Left cardiac atrium (tissue), 4 donors: ENCODE results near the gene AOPEP. TPM values are rescaled to one million over a fixed set of nuclear protein-coding genes. Genes with fewer than 3 reads are reported as not detected.

Experiments
- ATAC-seq, 2 donors: fragments of 200-7000 bp; cut with Tn5 transposase; one replicate each; pipeline ENCODE4 v1.9.1; 2020; ENCODE audit warnings: mild to moderate bottlenecking in 2 of 2, moderate library complexity in 2 of 2
- DNase-seq: peaks from one replicate; pipeline ENCODE4 v3.0.0-alpha.2; 2020
- intact Hi-C, 2 donors: fragments of 100-400 bp; cut with DNase I; formaldehyde crosslinking; loops; one replicate each; pipeline versions ENCODE4 v1.14.1 to v1.15.1; 2022 to 2023
- total RNA-seq, 2 donors: library from RNA; stranded (reverse); fragmentation: NEBNext Ultra II Directional; extraction: Animal tissue kit (Norgen Biotek cat#: 25700); gene quantifications; one replicate each; pipeline ENCODE4 v1.2.1, GENCODE V29; 2021
- donor health status: DM: no; HTN: yes; CAD: no.
- donor health status: DM: no; HTN: yes; CAD: no; lungs with severe emphysema.
- donor health status: DM: yes; HTN: yes; CAD: no.
- donor health status: Dilated cardiomyopathy.

AOPEP gene
- total RNA-seq, 2 donors from 2014 or later: 128 to 132 TPM

DNA sequence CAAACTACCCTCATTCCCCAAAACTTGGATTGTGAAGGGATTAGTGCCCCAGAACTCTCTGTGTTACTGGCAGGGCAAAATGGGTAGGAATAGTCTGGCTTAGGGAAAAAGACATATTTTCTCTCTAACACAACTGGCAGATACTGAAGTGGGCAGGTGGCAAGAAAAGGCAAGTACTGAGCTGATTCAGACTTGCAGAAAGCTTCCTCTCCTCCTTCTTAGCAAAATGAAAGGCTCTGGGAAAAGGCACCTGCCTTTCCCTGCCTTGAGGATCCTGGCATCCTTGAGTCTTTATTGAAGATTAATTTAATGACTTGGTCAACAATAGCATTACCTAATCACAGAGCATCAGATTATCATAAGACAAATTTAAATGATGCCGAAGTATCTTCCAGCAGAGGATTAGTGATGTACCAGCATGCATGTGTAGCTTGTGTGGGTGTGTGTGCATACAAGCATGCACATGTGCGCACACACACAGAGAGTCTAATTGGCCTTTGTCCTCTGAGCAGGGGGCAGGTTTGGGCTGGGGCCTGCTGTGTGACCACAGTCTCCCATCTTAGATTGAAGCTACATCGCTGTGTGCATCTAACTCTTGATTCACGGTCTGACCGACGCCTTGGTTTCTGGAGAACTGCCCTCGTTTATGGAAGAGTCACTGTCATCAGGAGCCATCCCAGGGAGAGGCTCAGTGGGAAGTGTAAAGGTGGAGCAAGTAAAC, 294.8 kb downstream of the AOPEP start:
- DNase-seq (no peak), ATAC-seq (no peak)
- intact Hi-C loops: no loop called here

DNA sequence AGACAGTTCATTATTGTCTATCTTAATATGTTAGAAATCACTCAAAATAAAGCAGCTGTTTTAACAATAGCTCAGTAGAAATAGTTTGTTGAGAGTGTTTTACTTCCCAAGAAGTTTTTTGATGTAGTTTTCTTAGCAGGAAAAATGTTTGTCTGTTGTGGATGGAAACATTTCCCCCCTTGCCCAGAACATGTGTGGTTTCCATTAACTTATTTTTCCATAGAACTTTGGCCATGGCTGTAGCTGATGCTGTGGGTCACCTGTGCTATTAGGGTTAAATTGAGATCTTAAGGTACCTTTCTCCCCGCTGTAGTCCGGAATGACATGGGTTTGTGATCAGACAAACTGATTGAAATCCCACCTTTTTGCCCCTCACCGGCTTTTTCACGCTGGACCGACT, 296.2 kb downstream of the AOPEP start:
- intact Hi-C loops: no loop called here

GRCh38 chr9:95023217-95024003, 296.9 kb downstream of the AOPEP start:
- intact Hi-C loops: loop anchor here in 1 of 2 donors (2.0 kb wide), 1 partner anchor 17 kb away; no protein-coding TSS in a partner anchor
- peak; percentile 41 to 50 for ATAC-seq
- peak; percentile 63 for DNase-seq

More for the DNA sequence above, 296.2 kb downstream of the AOPEP start:
- ATAC-seq (no peak), DNase-seq (no peak)

GRCh38 chr9:95024097-95024671, 297.7 kb downstream of the AOPEP start:
- intact Hi-C loops: loop anchor here in 1 of 2 donors (2.0 kb wide), 1 partner anchor 17 kb away; no protein-coding TSS in a partner anchor
- DNase-seq (no peak), ATAC-seq (peak; percentile 36 to 43)

GRCh38 chr9:95025213-95026147, 299.0 kb downstream of the AOPEP start:
- peak; percentile 83 to 84 for ATAC-seq
- intact Hi-C loops: loop anchor here in 1 of 2 donors (2.0 kb wide), 1 partner anchor 19 kb away; no protein-coding TSS in a partner anchor

GRCh38 chr9:95026148-95026524, 299.6 kb downstream of the AOPEP start:
- intact Hi-C loops: no loop called here

More at GRCh38 chr9:95025213-95026147, 299.0 kb downstream of the AOPEP start:
- peak; percentile 76 for DNase-seq

GRCh38 chr9:95027914-95028852, 301.7 kb downstream of the AOPEP start:
- DNase-seq: no peak
- ATAC-seq: no peak
- intact Hi-C loops: no loop called here

More at GRCh38 chr9:95026148-95026524, 299.6 kb downstream of the AOPEP start:
- no peak for ATAC-seq
- no peak for DNase-seq

DNA sequence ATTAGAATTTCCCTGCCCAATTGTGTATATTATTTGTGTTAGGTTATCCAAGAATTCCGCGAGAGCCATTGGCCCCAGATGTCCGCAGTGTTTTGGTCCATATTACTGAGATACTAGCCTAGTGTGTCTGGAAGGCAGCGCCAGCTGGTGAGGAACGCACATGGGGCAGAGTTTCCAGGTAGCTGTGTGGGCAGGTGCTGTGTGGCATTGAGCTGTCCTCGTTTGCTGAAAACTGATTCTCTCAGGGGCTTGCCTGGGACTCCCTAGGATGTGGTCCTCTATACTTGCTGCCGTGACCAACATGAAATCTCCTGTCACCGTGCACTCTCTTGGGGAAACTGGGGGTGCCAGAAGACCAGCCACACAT, 302.3 kb downstream of the AOPEP start:
- intact Hi-C loops: no loop called here
- ATAC-seq (no peak), DNase-seq (no peak)

DNA sequence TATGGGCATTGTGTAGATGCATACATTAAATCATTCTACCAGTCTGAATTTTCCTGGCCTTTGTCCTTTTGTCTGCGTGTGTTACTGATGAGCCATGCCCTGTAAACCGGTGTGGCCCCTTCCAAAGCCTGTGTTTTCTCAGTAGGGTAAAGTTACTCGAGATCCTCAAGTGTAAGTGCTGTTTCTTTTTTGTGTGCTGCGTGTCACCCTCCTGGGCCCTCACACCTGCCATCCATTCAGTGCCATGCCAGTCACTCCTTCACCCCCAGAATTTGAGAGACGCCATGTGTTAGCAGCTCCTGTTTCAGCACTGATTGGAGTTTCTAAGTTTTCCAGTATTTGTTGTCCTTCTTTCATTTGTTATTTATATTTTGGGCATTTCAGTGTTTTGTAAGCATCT, 302.8 kb downstream of the AOPEP start:
- DNase-seq: no peak
- intact Hi-C loops: no loop called here
- ATAC-seq: no peak

GRCh38 chr9:95029720-95030119, 303.2 kb downstream of the AOPEP start:
- intact Hi-C loops: no loop called here
- DNase-seq (no peak), ATAC-seq (no peak)

DNA sequence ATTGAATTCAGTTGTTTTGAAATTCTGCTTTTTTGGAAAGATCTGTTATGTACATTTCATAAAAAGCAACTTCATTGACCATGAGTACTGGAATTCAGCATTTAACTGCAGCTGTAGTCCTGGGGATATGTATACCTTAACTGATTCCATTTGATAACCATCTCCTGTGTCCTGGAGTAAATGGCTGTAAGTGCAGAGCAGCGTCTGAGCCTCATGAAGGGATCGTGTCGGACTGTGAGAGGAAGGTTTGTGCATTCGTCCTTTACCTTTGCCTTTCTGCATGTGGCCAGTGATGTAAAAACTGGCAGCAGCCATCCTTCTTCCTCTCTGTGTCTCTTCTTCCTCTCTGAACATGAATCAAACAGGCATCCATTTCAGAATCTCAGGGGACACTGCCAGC, 303.8 kb downstream of the AOPEP start:
- ATAC-seq (no peak), DNase-seq (no peak)
- intact Hi-C loops: no loop called here

GRCh38 chr9:95030920-95031642, 304.6 kb downstream of the AOPEP start:
- DNase-seq (no peak), ATAC-seq (no peak)
- intact Hi-C loops: no loop called here

- intact Hi-C loops: no loop called here
- DNase-seq (no peak), ATAC-seq (peak in 1 of 2 donors; percentile 9)
Observed at GRCh38 chr9:95031711-95032461, 305.4 kb downstream of the AOPEP start.

DNA sequence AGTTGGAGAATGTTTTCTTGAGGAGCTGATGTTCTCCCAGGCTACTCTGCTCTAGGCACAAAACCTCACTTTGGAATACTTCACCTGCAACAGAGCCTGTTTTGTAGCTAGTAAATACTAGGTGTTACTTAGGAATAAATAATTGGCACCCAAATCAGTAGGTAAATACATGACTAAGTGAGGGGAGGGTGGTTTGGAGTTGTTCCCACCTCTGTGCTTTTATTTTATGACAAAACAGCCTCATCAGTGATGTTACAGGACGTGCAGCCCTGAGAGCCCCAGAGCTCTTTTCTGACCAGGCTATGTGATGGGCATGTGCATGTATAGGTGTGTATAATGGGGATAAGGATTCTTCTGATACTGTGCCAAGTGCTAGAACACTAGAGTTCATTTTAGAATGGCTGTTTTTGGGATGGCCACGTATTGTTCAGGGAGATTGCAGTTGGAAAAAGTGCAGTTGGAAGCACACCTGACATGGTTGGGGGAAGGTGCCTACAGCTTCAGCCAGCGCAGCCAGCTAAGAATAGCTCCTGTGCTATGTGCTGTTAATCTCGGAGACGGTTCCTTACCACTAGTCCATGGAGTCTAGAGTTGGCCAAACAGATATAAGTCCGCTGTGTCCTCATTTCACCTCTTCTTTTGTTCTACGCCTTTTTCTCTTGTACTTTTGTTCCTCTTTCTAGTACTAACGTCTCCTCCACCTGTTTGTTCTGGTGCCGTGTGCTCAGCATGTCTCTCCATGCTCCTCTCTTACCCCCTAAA, 306.3 kb downstream of the AOPEP start:
- ATAC-seq (peak; percentile 65 to 76), DNase-seq (no peak)
- intact Hi-C loops: no loop called here

DNA sequence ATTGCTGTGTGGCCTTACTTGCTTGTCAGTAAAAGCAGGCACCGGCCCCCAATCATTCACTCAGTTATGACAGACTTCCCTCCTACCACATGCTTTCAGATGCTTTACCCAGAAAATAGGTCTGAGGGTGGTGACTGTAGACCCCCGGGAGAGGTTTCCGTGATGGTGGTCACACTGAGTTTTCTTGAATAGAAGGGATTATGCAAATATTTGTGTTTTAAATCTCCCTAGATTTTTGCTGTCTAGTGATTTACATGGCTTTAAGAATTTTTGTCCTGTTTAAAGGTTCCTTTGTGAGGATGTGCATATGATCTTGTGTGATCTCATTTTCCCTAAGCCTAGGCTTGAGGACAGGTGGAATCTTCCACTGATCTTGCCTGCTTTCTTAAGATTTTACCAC, 309.3 kb downstream of the AOPEP start:
- DNase-seq: no peak
- no peak for ATAC-seq
- intact Hi-C loops: no loop called here

GRCh38 chr9:95036676-95037075, 310.2 kb downstream of the AOPEP start:
- no peak for DNase-seq
- intact Hi-C loops: no loop called here
- ATAC-seq: no peak
